Stimulated activated naive CD8-positive, alpha-beta T cell treated with anti-CD3 and anti-CD28 coated beads, Interleukin-15, amount 100 ng/mL, for 72 hours (primary cell): Measurements from ENCODE around the gene FOXF2.
"Not testable (repeated sequence)": the region's sequence is repeated elsewhere in the genome, so short reads cannot be mapped to it uniquely, and the experiment has no call there.

Source experiments
- ATAC-seq: fragments of 150-1000 bp; cut with Tn5 transposase; 2 replicates; pipeline ENCODE4 v1.10.0; 2021; ENCODE audit warnings: mild to moderate bottlenecking, moderate library complexity
- DNase-seq, 2 donors: peaks; one replicate each; pipeline ENCODE4 v3.0.0; 2021 to 2022
- H3K27ac Mint-ChIP-seq, 2 donors: one replicate each; pipeline ENCODE4 v1.8.0; 2022; ENCODE audit warnings: mild to moderate bottlenecking in 2 of 2, mixed read lengths in 2 of 2, moderate library complexity in 2 of 2
- H3K27me3 Mint-ChIP-seq: one replicate; pipeline ENCODE4 v1.8.0; 2022; ENCODE audit warnings: mixed read lengths
- H3K4me1 Mint-ChIP-seq: one replicate; pipeline ENCODE4 v1.8.0; 2022; ENCODE audit warnings: mild to moderate bottlenecking, mixed read lengths
- H3K4me3 Mint-ChIP-seq, 2 donors: one replicate each; pipeline ENCODE4 v1.8.0; 2022; ENCODE audit warnings: mild to moderate bottlenecking in 2 of 2, mixed read lengths in 2 of 2, moderate library complexity in 1 of 2
- H3K9me3 Mint-ChIP-seq, 2 donors: one replicate each; pipeline ENCODE4 v1.8.0; 2022; ENCODE audit warnings: mixed read lengths in 2 of 2

Gene FOXF2

DNA sequence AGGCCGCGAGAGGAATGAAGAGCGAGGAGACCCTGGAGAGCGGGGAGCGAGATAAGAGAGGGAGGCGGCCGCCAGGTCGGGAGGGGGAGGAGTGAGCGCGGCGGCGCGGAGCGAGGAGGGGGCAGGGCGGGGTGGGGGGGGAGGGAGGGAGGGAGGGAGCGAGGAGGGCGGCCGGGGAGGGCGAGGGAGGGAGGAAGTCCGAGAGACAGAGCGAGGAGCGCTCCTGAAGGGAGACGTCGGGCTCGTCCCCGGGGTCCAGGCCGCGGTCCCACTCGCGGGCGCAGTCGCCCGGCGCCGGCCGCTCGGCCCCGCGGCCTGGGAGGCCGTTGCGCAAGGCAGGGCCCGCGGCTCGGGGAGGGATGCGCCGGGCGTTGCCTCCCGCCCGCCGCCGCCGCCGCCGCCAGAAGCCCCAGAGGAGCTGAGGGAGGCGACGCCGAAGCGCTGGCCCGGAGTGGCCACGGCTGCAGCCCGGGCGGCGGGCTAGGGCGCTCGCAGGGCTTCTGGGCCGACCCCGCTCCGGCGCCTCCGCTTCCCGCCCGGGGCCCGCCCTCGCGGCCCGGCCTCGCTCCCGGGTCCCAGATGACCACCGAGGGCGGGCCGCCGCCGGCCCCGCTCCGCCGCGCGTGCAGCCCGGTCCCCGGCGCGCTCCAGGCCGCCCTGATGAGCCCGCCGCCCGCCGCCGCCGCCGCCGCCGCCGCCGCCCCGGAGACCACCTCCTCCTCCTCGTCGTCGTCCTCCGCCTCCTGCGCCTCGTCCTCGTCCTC, at the start of gene FOXF2:
FOXF2 (plus strand) TSS at position 208 of the 764 bp plus-strand sequence; CDS start at position 580, 372 bp downstream.
- Mint-ChIP-seq H3K27me3 (peaks cover 98% of the 10 kb centered on the region), H3K27ac (no peak within 1 kb of the TSS), H3K4me3 (peak within 1 kb of the TSS; percentile 77 to 87), H3K9me3 (no peaks in the 10 kb centered on the region), H3K4me1 (peaks cover 47% of the 10 kb centered on the region)
- no peak for ATAC-seq
- no peak for DNase-seq

GRCh38 chr6:1346101-1346500, 43.3 kb upstream of the FOXF2 start:
- H3K4me1 Mint-ChIP-seq: no peaks in the 10 kb centered on the region
- no peak overlapping the region for H3K4me3 Mint-ChIP-seq
- DNase-seq (no peak), ATAC-seq (no peak)
- peaks cover 62% of the 10 kb centered on the region for H3K27me3 Mint-ChIP-seq
- H3K27ac Mint-ChIP-seq: no peak overlapping the region
- H3K9me3 Mint-ChIP-seq: peaks cover 28 to 29% of the 10 kb centered on the region in 2 donors

DNA sequence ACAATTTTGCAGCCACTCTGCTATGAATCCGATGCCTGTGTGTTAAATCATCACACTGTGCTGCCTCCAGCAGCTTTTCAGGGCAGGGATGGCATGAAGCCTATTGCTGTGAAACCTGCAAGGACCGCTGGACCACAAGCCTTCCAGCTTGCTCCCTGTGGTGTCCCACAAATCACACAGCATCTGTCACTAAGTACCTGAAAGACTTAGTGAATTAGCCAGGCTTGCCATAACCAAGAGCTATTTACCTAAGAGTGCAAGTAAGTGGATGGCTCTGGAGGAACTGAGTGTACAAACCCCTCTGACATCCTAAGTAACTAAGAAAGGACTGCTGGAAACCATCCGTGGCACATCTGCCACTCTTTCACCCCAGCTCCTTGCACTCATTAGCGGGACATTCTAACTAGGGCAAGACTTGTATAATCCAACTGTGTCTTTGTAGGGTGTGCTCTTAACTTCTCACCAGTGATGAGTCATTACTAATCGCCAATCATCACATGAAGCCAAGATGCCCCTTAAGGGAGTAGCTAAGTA, 42.8 kb upstream of the FOXF2 start:
- DNase-seq: no peak
- Mint-ChIP-seq H3K4me1 (no peaks in the 10 kb centered on the region), H3K4me3 (no peak overlapping the region), H3K27ac (no peak overlapping the region), H3K9me3 (peaks cover 33 to 35% of the 10 kb centered on the region in 2 donors), H3K27me3 (peaks cover 60% of the 10 kb centered on the region)
- no peak for ATAC-seq

DNA sequence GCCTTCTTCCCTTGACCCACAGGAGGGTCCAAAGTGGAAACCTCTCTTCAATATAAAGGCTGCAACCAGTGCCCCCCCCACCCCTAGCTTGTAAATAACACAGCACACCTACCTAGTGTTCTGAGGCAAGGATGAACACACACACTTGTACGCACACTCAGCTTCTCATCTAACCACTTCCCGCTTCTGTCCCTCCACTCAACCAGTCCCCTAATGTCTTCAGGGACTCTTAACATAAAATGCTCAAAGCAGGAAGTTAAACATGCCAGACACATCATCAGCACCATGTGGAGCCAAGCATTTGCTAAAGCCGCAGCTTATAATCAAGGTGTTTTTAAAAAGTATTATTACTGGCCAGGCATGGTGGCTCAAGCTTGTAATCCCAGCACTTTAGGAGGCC, 42.2 kb upstream of the FOXF2 start:
- Mint-ChIP-seq H3K9me3 (peaks cover 38 to 40% of the 10 kb centered on the region in 2 donors), H3K27ac (no peak overlapping the region), H3K27me3 (peaks cover 60% of the 10 kb centered on the region), H3K4me1 (no peaks in the 10 kb centered on the region), H3K4me3 (no peak overlapping the region)
- ATAC-seq (no peak), DNase-seq (no peak)

DNA sequence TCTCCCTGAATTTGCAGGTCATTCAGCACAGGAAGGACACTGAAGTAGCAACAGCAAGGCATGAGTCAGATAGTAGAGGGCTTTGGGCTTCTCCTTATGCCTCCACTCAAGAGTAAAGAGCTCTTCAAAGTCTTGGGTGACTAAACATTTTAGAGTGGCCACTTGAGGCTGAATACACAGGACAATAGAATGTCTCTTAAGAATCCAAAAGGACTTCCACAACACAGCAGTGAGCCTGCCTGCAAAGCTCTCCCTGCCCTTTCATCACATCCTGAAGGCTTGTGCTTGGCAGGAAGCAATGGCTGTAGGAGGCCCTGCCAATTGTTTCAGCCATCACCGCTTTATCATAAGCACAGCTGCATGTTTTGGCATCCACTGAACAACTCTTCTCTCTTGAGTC, 40.7 kb upstream of the FOXF2 start:
- Mint-ChIP-seq H3K4me1 (no peaks in the 10 kb centered on the region), H3K4me3 (no peak overlapping the region), H3K9me3 (peaks cover 40 to 47% of the 10 kb centered on the region in 2 donors), H3K27me3 (peaks cover 68% of the 10 kb centered on the region), H3K27ac (no peak overlapping the region)
- ATAC-seq (no peak), DNase-seq (no peak)

DNA sequence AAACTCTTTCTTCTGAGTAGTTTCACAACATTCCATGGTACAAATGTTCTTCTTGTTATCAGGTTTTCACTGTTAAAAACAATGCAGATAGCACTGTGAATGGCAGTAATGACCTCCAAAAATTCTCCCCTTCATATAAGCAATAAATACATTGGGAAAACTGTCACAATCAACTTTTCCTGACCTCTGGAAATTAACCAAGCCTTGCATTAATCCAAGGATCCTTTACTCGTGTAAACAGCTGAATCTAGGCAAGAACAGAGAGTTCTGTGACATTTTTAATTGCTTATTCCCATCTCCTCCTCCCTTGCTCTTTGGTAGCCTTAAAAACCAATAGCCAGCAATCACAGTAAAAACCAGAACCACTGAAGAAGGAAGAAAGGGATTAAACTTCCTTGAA, 39.7 kb upstream of the FOXF2 start:
- H3K27me3 Mint-ChIP-seq: peaks cover 75% of the 10 kb centered on the region

GRCh38 chr6:1351381-1352008, 37.9 kb upstream of the FOXF2 start:
- peaks cover 25 to 38% of the 10 kb centered on the region in 2 donors for H3K9me3 Mint-ChIP-seq
- DNase-seq: no peak

More for the DNA sequence above, 39.7 kb upstream of the FOXF2 start:
- Mint-ChIP-seq H3K4me3 (no peak overlapping the region), H3K27ac (no peak overlapping the region), H3K4me1 (no peaks in the 10 kb centered on the region), H3K9me3 (peaks cover 31 to 38% of the 10 kb centered on the region in 2 donors)
- ATAC-seq: no peak
- no peak for DNase-seq

GRCh38 chr6:1355068-1355467, 34.3 kb upstream of the FOXF2 start:
- not testable (repeated sequence) for ATAC-seq, DNase-seq, H3K27ac Mint-ChIP-seq, H3K4me3 Mint-ChIP-seq, H3K4me1 Mint-ChIP-seq
- Mint-ChIP-seq H3K27me3 (peaks cover 58% of the 10 kb centered on the region), H3K9me3 (peaks cover 25 to 31% of the 10 kb centered on the region in 2 donors)

More at GRCh38 chr6:1351381-1352008, 37.9 kb upstream of the FOXF2 start:
- no peaks in the 10 kb centered on the region for H3K4me1 Mint-ChIP-seq
- H3K27ac Mint-ChIP-seq: no peak overlapping the region
- peaks cover 75% of the 10 kb centered on the region for H3K27me3 Mint-ChIP-seq
- no peak overlapping the region for H3K4me3 Mint-ChIP-seq
- ATAC-seq: no peak

- not testable (repeated sequence) for H3K27ac Mint-ChIP-seq, ATAC-seq, H3K4me1 Mint-ChIP-seq, DNase-seq, H3K9me3 Mint-ChIP-seq, H3K4me3 Mint-ChIP-seq
- H3K27me3 Mint-ChIP-seq: peaks cover 37% of the 10 kb centered on the region
Measured at GRCh38 chr6:1361717-1362116, 27.7 kb upstream of the FOXF2 start.

DNA sequence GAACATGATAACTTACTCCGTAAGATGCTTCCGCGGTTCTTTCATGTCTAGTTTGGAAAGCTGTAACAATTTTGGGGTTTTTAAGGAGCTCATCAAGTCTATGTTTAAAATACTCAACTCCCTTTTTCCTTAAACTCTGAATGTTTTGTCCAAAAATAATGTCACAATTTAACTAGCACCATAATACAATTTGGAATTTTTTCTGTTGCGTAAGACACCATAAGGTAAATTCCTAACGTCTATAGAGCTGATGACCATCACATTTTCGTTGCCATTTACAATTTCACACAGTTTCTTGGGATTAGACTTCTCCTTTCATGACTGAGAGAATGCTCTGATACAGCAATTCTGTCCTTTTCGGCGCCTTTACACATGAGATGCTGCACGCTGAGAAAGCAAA, 26.7 kb upstream of the FOXF2 start:
- DNase-seq: no peak
- Mint-ChIP-seq H3K27ac (no peak overlapping the region), H3K27me3 (peaks cover 45% of the 10 kb centered on the region), H3K9me3 (no peaks in the 10 kb centered on the region), H3K4me1 (no peaks in the 10 kb centered on the region), H3K4me3 (no peak overlapping the region)
- no peak for ATAC-seq

DNA sequence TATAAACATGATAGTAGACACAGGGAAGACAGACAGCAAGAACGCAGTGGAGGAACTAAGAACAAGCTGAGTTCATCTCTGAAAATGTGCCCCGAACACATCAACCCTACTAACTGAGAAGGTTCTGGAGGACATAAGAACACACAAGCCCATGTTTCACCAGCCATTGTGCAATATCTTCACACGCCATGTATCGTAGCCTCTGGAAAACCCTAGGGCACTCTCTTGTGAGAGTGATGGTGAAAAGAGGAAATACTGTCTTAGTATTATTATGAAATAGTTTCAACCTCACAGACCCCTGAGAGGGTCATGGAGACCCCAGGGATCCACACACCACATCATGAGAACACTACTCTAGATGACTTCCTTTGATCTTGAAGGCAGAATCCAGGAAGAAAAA, 26.1 kb upstream of the FOXF2 start:
- no peaks in the 10 kb centered on the region for H3K9me3 Mint-ChIP-seq
- no peak for ATAC-seq
- DNase-seq: no peak
- H3K4me1 Mint-ChIP-seq: no peaks in the 10 kb centered on the region
- no peak overlapping the region for H3K27ac Mint-ChIP-seq
- H3K27me3 Mint-ChIP-seq: peaks cover 51% of the 10 kb centered on the region
- H3K4me3 Mint-ChIP-seq: no peak overlapping the region

DNA sequence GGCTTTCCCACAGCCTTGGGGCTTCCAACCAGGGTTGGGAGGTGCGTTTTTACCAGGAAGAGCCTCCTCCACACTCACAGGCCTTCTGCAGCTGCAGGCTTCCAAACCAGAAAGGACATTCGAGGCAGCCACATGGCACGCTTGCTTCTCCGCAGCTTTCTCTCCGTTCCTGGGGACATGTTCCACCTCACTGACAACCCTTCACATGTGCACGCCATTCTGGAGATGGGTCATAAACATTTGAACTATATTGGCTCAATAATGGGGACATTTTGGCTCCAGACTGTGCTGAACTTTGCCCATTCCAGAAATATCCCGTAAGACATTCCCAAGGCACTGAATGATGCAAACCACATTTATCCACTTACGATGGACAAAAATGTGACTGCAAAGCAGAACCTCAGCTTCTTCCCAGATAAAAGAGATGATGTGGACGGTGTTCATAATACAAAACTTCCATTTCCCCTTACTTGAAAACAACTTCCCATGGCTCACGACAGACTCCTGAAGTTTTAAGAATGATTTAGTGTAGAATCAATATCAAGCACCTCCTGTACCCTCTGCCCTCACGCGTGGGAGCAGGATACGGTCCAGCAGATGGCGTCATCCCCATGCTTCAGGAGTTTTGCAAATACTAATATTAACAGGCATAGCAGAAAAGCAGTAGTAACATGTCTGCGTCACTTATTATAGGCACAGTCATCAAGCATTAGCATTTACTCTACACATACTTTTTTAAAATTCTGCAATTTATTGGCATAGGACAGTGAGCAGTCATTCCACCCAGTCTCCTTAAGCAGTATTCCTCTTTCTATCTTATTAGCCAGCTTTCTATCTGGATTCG, 25.4 kb upstream of the FOXF2 start:
- H3K4me3 Mint-ChIP-seq: no peak overlapping the region
- ATAC-seq (no peak), DNase-seq (no peak)
- H3K27me3 Mint-ChIP-seq: peaks cover 55% of the 10 kb centered on the region
- no peak overlapping the region for H3K27ac Mint-ChIP-seq
- H3K4me1 Mint-ChIP-seq: no peaks in the 10 kb centered on the region
- H3K9me3 Mint-ChIP-seq: no peaks in the 10 kb centered on the region

DNA sequence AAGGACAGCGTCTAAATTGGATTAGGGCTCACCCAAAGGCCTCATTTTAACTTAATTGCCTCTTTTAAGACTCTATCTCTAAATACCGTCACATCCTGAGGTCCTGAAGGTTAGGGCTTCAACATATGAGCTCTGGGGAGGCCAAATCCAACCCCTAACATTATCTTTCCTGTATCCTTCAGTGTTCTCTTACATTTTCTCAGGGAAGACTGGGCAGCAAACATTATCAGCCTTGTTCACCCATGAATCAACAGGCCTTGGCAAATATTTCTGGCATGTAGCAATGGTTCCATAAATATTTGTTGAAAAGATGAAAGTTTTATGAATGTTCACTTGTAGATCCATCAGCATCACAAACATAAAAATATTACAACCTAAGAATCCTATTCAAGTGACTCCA, 24.6 kb upstream of the FOXF2 start:
- no peak overlapping the region for H3K4me3 Mint-ChIP-seq
- H3K9me3 Mint-ChIP-seq: peaks cover 7 to 8% of the 10 kb centered on the region in 2 donors
- peaks cover 55% of the 10 kb centered on the region for H3K27me3 Mint-ChIP-seq
- no peak for DNase-seq
- H3K27ac Mint-ChIP-seq: no peak overlapping the region
- H3K4me1 Mint-ChIP-seq: no peaks in the 10 kb centered on the region
- no peak for ATAC-seq

DNA sequence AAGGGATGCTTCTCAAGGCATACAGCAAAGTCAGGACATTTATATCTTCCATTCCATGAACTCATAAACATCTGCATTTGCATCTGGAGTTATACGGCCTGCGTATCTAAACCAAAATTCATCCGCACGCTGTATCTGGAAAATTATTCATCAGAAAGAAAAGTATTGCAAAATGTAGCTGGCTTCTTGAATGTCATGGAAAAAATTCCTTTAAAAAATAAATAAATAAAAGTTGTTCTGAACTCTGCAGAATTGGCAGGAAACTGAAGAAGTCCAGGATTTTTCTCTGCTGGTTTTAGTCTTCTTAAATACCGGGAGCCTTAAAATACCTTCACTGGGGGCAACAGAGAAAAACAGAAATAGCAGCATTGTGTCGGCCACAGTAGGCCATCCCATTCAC, 23.7 kb upstream of the FOXF2 start:
- Mint-ChIP-seq H3K4me3 (no peak overlapping the region), H3K27me3 (peaks cover 57% of the 10 kb centered on the region), H3K27ac (no peak overlapping the region), H3K4me1 (no peaks in the 10 kb centered on the region), H3K9me3 (peaks cover 9 to 11% of the 10 kb centered on the region in 2 donors)
- DNase-seq: no peak
- ATAC-seq: no peak

DNA sequence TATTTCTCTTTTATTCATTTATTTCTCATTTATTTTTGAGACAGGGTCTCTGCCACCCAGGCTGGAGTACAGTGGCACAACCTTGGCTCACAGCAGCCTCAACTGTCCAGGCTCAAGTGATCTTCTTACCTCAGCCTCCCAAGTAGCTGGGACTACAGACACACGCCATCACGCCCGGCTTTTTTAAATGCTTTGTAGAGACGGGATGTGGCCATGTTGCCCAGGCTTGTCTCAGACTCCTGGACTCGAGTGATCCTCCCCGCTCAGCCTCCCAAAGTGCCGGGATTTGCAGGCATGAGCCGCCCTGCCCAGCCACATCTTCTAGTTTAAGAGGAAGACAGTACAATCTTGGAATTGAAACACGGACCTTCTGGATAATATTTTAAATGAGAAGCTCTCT, 21.6 kb upstream of the FOXF2 start:
- Mint-ChIP-seq H3K9me3 (peaks cover 9 to 11% of the 10 kb centered on the region in 2 donors), H3K27ac (no peak overlapping the region), H3K4me1 (no peaks in the 10 kb centered on the region), H3K4me3 (no peak overlapping the region), H3K27me3 (peaks cover 74% of the 10 kb centered on the region)
- DNase-seq (no peak), ATAC-seq (no peak)
